Coronary artery (tissue), 2 donors: ENCODE results near the gene TINAGL1.
A peak's percentile ranks its signal among the peaks of the same experiment; 100 is the strongest.

ENCODE experiments used
- DNase-seq: peaks from one replicate; pipeline ENCODE4 v3.0.0-alpha.2; 2017; ENCODE audit warnings: low spot score
- H3K27ac ChIP-seq, 2 donors: fragments of 200-600 bp; sonication (generic); one replicate each; pipeline ENCODE4 v1.5.1; 2016 to 2019
- H3K4me3 ChIP-seq: fragments of 200-600 bp; sonication (generic); 2 replicates; pipeline ENCODE4 v1.5.1; 2016; ENCODE audit warnings: mild to moderate bottlenecking, moderate library complexity
- TF ChIP-seq, protein P1 (sequence below): fragments of 200-600 bp; sonication (generic); IDR thresholded peaks from one replicate; pipeline ENCODE4 v1.5.1; 2019; ENCODE audit warnings: antibody characterized with exemption

Gene TINAGL1

DNA sequence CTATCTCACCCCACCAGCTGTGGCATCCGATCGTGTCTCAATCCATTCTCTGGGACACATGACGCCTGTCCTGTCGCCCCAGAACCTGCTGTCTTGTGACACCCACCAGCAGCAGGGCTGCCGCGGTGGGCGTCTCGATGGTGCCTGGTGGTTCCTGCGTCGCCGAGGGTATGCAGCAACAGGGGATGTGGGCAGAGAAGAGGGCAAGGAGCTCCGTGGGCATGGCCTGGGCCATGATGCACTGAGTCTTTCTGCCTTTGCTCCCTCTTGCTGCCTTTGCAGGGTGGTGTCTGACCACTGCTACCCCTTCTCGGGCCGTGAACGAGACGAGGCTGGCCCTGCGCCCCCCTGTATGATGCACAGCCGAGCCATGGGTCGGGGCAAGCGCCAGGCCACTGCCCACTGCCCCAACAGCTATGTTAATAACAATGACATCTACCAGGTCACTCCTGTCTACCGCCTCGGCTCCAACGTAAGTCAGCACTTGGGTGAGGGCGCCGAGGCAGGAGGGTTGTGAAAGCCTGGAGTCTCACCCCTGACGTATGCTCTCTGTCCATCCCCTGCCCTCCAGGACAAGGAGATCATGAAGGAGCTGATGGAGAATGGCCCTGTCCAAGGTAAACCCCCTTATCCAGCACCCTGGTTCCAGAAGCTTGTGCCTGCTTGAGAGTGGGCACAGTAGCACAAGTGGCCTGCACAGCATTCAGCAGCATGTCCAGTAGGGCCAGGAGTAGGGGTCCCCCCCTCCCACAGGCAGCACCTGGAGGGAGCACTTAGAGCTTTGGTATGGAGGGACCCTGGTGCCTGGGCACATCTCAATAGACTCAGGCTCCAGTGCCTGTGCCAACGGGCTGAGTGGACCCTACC lies 8.8 kb downstream of the TINAGL1 start:
- peak; percentile 70 for DNase-seq
- H3K4me3 ChIP-seq: peak overlapping the region; percentile 91
- TF ChIP-seq, protein P1, sequence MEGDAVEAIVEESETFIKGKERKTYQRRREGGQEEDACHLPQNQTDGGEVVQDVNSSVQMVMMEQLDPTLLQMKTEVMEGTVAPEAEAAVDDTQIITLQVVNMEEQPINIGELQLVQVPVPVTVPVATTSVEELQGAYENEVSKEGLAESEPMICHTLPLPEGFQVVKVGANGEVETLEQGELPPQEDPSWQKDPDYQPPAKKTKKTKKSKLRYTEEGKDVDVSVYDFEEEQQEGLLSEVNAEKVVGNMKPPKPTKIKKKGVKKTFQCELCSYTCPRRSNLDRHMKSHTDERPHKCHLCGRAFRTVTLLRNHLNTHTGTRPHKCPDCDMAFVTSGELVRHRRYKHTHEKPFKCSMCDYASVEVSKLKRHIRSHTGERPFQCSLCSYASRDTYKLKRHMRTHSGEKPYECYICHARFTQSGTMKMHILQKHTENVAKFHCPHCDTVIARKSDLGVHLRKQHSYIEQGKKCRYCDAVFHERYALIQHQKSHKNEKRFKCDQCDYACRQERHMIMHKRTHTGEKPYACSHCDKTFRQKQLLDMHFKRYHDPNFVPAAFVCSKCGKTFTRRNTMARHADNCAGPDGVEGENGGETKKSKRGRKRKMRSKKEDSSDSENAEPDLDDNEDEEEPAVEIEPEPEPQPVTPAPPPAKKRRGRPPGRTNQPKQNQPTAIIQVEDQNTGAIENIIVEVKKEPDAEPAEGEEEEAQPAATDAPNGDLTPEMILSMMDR: no peak
- peak overlapping the region; percentile 95 to 99 for H3K27ac ChIP-seq

DNA sequence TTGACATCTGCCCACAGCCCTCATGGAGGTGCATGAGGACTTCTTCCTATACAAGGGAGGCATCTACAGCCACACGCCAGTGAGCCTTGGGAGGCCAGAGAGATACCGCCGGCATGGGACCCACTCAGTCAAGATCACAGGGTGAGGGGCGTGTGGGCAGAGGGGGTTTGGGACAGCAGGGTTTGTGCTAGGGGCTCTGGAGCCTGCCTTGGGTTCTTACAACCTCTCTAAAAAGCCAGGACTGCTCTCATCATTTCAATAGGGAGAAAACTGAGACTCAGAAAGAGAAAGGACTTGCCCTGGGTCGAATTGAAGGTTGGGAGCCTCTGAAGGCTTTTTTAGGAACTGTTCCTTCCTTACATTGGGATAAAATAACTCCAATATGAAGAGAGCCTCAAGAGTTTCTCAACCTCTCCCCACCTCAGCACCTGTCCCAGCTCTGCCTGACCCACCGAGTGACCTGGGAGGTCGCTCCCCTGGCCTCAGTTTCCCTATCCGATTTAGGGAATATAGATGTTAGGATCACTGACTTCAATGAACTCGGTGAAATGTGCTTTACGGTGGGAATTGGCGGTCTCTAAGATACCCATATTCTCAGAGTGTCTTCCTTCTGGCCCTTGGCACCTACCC lies 9.5 kb downstream of the TINAGL1 start:
- Histone ChIP-seq H3K27ac (peak overlapping the region; percentile 95 to 99), H3K4me3 (no peak overlapping the region)
- DNase-seq: no peak

DNA sequence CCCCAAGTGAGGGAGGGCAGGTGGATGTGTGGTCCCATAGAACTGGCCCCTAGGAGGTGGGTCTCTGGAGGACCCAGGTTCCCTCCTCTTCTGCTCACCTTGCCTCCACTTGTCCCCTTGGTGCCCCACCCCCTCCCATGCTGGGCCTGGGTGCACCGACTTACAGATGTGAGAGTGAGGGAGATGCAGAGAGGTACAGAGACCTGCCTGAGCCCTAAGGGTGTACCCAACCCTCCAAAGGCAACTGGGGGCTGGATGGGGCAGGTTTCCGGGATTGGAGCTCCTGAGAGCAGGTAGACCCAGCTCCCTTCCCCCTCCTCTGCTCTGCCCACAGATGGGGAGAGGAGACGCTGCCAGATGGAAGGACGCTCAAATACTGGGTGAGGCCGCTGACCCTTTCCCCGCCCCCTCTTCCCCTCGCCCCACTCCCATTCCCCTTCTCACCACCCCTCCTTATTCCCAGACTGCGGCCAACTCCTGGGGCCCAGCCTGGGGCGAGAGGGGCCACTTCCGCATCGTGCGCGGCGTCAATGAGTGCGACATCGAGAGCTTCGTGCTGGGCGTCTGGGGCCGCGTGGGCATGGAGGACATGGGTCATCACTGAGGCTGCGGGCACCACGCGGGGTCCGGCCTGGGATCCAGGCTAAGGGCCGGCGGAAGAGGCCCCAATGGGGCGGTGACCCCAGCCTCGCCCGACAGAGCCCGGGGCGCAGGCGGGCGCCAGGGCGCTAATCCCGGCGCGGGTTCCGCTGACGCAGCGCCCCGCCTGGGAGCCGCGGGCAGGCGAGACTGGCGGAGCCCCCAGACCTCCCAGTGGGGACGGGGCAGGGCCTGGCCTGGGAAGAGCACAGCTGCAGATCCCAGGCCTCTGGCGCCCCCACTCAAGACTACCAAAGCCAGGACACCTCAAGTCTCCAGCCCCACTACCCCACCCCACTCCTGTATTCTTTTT lies 10.3 kb downstream of the TINAGL1 start:
- TF ChIP-seq, protein P1: no peak
- Histone ChIP-seq H3K27ac (peak overlapping the region; percentile 95 to 99), H3K4me3 (peak overlapping the region; percentile 34)
- peak; percentile 70 for DNase-seq

More for the DNA sequence above, 9.5 kb downstream of the TINAGL1 start:
- TF ChIP-seq, protein P1: no peak

DNA sequence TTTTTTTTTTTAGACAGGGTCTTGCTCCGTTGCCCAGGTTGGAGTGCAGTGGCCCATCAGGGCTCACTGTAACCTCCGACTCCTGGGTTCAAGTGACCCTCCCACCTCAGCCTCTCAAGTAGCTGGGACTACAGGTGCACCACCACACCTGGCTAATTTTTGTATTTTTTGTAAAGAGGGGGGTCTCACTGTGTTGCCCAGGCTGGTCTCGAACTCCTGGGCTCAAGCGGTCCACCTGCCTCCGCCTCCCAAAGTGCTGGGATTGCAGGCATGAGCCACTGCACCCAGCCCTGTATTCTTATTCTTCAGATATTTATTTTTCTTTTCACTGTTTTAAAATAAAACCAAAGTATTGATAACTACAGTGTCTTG lies 11.0 kb downstream of the TINAGL1 start:
- H3K27ac ChIP-seq: peak overlapping the region; percentile 95 to 99
- peak; percentile 60 for DNase-seq
- H3K4me3 ChIP-seq: peak overlapping the region; percentile 63

DNA sequence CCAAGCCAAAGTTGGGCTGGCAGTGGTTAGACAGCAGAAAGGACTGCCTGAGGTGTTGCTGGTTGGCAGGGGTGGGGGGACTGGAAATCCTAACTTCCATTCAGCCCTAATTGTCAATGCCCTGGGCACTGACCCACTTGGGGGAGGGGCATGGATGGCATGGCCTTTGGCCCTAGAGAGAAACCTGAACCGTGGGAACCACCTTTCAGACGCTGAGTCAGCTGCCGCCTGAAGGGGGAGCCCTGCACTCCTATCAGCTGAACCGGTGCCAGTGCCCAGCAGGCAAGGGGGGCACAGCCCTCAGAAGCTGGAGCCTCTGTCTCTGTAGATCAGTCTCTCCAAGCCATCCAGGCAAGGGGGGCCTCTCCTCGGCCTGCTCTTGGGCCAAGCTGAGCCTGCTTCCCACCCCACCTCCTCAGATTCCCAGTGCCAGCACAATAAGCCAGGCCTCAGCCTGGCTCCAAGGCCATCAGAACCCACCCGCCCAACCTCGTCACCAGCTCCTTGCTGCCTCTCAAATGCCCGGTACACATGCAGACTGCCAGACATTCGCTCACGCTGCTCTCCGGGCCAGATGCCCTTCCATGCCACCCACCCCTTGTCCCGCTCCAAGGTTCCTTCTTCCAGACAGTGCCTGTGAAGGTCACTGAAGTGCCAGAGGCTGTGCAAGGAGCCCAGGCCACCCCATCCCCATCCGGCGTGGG lies 11.6 kb downstream of the TINAGL1 start:
- peak overlapping the region; percentile 95 to 99 for H3K27ac ChIP-seq
- DNase-seq: peak; percentile 93
- H3K4me3 ChIP-seq: peak overlapping the region; percentile 63
- TF ChIP-seq, protein P1: peak; percentile 44

DNA sequence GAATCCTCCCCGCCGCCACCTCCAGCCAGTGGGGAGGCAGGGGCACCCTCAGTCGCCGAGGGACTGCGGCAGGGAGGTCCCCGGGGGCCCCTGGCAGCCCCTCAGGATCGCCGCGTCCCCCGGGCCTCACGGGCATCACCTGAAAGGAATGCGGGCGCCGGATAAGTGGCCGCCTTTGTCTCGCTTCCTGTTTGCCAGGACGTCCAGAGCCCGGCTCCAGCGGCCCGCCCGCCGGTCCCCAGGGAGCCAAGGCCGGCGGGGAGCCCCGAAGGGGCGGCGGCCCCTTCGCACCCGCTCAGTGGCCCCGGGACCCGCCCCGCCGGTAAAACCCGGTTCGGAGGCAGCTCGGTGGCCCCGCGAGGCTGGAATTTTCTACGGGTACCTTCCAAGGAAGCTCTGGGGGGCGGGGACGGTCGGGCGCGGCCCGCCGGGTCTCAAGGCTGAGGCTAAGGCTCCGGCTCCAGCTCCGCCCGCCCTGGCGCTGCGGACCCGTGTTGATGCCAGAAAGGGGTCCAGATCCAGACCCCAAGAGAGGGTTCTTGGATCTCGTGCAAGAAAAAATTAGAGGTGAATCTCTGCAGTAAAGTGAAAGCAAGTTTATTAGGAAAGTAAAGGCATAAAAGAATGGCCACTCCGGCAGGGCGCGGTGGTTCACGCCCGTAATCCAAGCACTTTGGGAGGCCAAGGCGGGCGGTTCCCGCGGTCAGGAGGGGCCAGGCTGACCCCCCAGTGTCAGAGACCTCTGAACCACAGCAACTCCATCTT lies 12.6 kb downstream of the TINAGL1 start:
- DNase-seq: peak; percentile 85
- Histone ChIP-seq H3K4me3 (peak overlapping the region; percentile 63), H3K27ac (peak overlapping the region; percentile 95 to 99)
- TF ChIP-seq, protein P1: no peak
